Umbilical cord (tissue), 2 donors: Measurements from ENCODE around the gene PLEKHM3. TPM values are rescaled to one million over a fixed set of nuclear protein-coding genes. Genes with fewer than 3 reads are reported as not detected.

Source experiments
- DNase-seq: peaks from one replicate; pipeline ENCODE4 v3.0.0-alpha.2; 2015; ENCODE audit warnings: low spot score
- total RNA-seq: library from RNA; depleted of rRNA; stranded (reverse); fragments of >200 nt; gene quantifications from one replicate; pipeline ENCODE4 v1.2.3, GENCODE V29; 2014; ENCODE audit warnings: low replicate concordance; ENCODE audit not compliant: insufficient read depth

The PLEKHM3 gene
- total RNA-seq, 1 donor from 2014 or later, result 27.0 TPM

DNA sequence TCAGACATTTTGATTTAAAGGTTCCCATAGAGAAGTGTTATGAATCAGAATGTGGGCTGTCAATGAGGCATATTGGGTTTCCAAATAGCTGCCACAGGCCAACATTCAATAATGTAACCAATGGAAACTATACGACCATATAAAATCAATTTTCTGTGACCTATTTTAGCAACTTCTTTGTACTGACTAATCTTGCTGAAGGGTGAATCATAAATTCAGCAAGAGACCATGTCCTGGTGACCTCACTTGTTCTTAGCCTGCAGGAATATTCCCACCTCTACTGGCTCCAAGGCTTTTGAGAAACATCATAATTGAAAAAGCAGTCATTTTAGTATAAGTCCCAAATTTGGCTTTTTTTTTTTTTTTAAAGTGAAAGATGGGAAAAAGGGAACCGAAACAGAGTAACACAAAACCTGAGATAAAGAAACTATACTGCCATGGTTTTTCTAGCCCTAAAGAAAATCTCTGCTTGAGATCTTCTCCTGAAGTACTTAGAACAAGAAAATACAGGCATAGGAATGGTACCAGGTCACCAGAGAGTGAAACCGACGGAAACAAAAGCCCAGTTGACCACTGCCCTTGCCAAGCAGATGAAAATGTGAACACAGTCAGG is 32.1 kb downstream of the PLEKHM3 start:
- no peak for DNase-seq

- no peak for DNase-seq
Measured at GRCh38 chr2:207991944-207992343, 33.4 kb downstream of the PLEKHM3 start.

- DNase-seq, result no peak
Measured at GRCh38 chr2:207990784-207991183, 34.5 kb downstream of the PLEKHM3 start.

GRCh38 chr2:207988975-207989374 is 36.4 kb downstream of the PLEKHM3 start:
- no peak for DNase-seq

DNA sequence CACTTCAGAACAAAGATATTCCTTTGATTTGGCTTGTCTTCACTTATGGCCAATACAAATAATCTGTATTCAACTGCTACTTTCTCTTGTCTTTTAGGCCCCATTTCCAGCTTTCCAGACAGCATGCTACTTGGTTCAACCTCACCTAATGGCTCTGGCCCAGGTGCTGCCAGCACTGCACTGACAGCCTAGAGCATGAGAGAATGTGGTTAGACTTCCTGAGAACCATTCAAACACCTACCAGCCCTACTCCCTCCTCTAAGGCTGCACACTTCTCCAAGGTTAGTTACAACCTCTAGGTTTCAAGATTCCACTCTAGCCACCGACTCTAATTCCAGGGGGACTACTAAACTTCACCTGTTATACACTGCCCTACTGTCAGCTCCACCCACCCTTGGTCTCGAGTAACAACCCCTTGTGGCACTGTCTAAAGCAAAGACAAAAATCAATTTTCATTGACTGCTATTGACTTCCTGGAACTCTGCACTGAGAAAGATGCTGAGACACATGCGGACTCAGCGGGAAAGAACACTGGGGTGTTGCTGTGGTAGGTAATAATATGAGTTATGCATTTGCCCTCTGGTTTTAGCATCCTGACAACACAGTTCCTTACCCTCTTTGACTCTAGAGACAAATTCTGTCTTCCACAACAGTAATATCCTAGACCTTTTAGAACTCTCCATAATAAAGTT is 38.2 kb downstream of the PLEKHM3 start:
- no peak for DNase-seq

GRCh38 chr2:207984765-207985480 is 40.4 kb downstream of the PLEKHM3 start:
- DNase-seq, result no peak

- peak; percentile 1 for DNase-seq
Measured at GRCh38 chr2:207983641-207984042, 41.7 kb downstream of the PLEKHM3 start.

- DNase-seq, result no peak
Measured at GRCh38 chr2:207978177-207978948, 47.0 kb downstream of the PLEKHM3 start.

DNA sequence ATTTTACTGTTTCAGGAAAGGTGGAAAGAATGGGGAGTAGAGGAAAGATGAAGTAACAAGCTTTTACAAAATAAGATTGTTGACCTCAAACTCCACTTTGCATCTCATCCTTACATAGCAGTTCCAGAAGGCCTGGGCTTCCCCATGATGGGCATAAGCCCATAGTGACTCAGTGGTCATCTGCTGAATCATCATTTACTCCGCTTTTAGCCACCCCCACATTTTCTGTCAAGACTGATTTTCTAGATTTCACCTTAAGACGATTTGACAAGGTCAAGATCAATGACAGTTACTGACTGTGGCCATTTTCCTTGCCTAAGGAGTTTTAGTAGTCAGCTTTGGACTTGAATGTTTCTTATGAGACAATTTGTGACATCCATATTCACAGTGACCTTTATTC is 49.4 kb downstream of the PLEKHM3 start:
- no peak for DNase-seq

GRCh38 chr2:207974216-207974605 is 51.1 kb downstream of the PLEKHM3 start:
- DNase-seq, result peak; percentile 12

DNA sequence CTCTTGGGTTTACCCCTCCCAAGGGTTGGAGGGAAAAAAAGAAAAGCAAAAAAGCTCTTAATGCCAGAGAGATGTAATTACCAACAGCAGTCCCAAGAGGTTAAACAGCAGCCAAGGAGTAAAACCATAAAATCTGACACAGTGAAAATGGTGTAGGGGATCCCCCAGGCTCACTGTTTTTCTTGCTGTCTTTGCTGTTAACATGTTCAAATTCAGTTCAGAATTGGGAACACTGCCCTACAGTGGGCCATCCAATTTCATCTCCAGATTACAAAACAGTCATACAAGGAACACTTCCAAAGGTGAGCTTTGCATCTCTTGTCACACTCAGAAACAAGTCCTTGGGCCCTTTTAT is 54.5 kb downstream of the PLEKHM3 start:
- DNase-seq, result no peak

DNA sequence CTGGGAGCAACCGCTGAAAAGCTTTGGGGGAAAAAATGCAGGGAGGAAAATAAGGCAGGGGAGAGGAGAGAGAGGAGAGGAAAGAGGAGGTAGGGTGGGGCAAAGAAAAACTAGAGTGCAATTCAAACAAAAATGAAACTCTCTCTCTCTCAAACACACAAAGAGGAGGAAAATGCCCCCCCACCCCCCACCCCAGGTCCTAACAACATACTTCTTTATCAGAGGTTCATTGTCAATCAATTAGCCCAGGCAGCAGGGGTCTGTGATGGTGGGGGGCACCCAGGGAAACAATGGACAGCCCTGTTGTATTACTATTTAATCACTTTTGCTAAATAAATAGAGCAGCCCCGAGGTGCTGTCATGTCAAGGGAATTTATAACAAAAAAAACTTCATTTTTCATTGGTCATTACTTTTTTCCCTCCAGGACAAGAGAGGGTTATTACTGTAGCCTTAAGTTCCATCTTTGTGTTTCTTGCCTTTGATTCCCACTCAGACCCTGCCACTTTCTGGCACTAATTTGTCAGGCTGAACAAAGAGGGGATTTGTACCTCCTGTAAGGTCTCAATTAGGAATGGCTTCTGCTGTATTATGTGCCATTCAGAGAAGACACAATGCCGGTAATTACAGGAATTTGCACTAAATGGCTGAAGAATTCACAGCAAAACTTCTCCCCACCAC is 55.0 kb downstream of the PLEKHM3 start:
- DNase-seq, result no peak

GRCh38 chr2:207969249-207969648 is 56.1 kb downstream of the PLEKHM3 start:
- no peak for DNase-seq

- no peak for DNase-seq
Measured at GRCh38 chr2:207967121-207967520, 58.2 kb downstream of the PLEKHM3 start.

GRCh38 chr2:207960911-207961310 is 64.4 kb downstream of the PLEKHM3 start:
- no peak for DNase-seq

GRCh38 chr2:207960090-207960489 is 65.2 kb downstream of the PLEKHM3 start:
- DNase-seq, result no peak

DNA sequence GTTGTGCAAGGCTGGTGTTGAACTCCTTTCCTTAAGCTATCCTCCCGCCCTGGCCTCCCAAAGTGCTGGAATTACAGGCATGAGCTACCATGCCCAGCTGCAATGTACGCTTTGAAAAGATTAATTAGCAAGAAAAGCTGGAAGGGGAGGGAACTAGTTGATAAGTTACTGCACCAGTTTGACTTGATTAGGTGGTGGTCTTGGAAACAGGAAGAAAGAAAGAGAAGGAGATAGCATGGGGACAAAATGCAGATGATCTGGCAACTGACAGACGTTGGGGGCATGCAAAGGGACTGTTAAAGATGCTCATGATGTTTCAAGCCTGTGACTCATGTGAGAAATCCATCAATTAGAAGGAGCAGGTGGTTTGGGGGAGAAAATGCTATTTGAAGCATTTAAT is 68.6 kb downstream of the PLEKHM3 start:
- DNase-seq, result no peak

- no peak for DNase-seq
Measured at GRCh38 chr2:207955456-207955855, 69.9 kb downstream of the PLEKHM3 start.

DNA sequence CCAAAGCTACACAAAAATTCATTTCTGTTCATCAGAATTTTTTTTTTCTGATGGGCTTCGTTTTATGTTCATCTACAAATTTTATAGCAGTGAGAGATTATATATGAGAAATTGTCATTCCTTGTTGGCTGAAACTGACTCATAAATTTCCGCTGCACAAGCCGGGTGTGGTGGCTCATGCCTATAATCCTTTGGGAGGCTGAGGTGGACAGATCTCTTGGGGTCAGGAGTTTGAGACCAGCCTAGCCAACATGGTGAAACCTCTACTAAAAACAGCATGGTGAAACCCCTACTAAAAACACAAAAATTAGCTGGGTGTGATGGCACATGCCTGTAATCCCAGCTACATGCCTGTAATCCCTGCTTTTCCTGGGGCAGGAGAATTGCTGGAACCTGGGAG is 72.0 kb downstream of the PLEKHM3 start:
- DNase-seq, result peak; percentile 24

GRCh38 chr2:207952564-207953345 is 72.6 kb downstream of the PLEKHM3 start:
- no peak for DNase-seq
